GM19239 (cell line): ENCODE results near the gene OTOP3.
A peak's percentile ranks its signal among the peaks of the same experiment; 100 is the strongest.
"Not testable (repeated sequence)": the region's sequence is repeated elsewhere in the genome, so short reads cannot be mapped to it uniquely, and the experiment has no call there.

Source experiments
- DNase-seq: peaks from one replicate; pipeline ENCODE4 v3.0.0; 2011; ENCODE audit warnings: low spot score; ENCODE audit not compliant: insufficient read length
- FAIRE-seq: peaks from 2 replicates; lab custom pipeline; 2011; peaks lifted over from hg19 to GRCh38; lab: Jason Lieb, UNC

OTOP3 gene

GRCh38 chr17:74978240-74978639 is 42.5 kb downstream of the OTOP3 start:
- FAIRE-seq, result no peak

GRCh38 chr17:74979408-74980146 is 43.9 kb downstream of the OTOP3 start:
- no peak for DNase-seq
- FAIRE-seq, result no peak

More at GRCh38 chr17:74978240-74978639, 42.5 kb downstream of the OTOP3 start:
- DNase-seq, result no peak

GRCh38 chr17:74981318-74981978 is 45.8 kb downstream of the OTOP3 start:
- DNase-seq (no peak), FAIRE-seq (no peak)

- DNase-seq, result peak; percentile 60
Observed at GRCh38 chr17:74981979-74982662, 46.4 kb downstream of the OTOP3 start.

GRCh38 chr17:74982663-74983313 is 47.1 kb downstream of the OTOP3 start:
- DNase-seq, FAIRE-seq: not testable (repeated sequence)

More at GRCh38 chr17:74981979-74982662, 46.4 kb downstream of the OTOP3 start:
- no peak for FAIRE-seq

- no peak for FAIRE-seq
Observed at GRCh38 chr17:74986206-74986576, 50.5 kb downstream of the OTOP3 start.

GRCh38 chr17:74987418-74987908 is 51.8 kb downstream of the OTOP3 start, which contains the start of gene CDR2L:
TSS of gene CDR2L (plus strand) at chr17:74987632. CDS start at chr17:74988044, 412 bp downstream.
- peak; percentile 87 for FAIRE-seq
- DNase-seq, result peak; percentile 94

More at GRCh38 chr17:74986206-74986576, 50.5 kb downstream of the OTOP3 start:
- no peak for DNase-seq

- no peak for FAIRE-seq
- DNase-seq, result no peak
Observed at GRCh38 chr17:74987909-74988711, 52.4 kb downstream of the OTOP3 start.

GRCh38 chr17:74990581-74991105 is 54.9 kb downstream of the OTOP3 start:
- no peak for FAIRE-seq
- no peak for DNase-seq

- FAIRE-seq, result no peak
- DNase-seq, result no peak
Observed at GRCh38 chr17:74992223-74992622, 56.5 kb downstream of the OTOP3 start.

GRCh38 chr17:74994440-74994839 is 58.7 kb downstream of the OTOP3 start:
- DNase-seq (no peak), FAIRE-seq (no peak)

- no peak for DNase-seq
- no peak for FAIRE-seq
Observed at GRCh38 chr17:74995847-74996246, 60.1 kb downstream of the OTOP3 start.

GRCh38 chr17:74998783-74999182 is 63.1 kb downstream of the OTOP3 start:
- FAIRE-seq, result no peak
- no peak for DNase-seq

- DNase-seq (no peak), FAIRE-seq (no peak)
Observed at GRCh38 chr17:74999523-74999922, 63.8 kb downstream of the OTOP3 start.
